SK-N-SH treated with all-trans-retinoic acid at 6 μM for 48 hours (cell line): ENCODE results near the gene MRPL4.

ENCODE experiments used
- ATAC-seq: fragments of 200-7000 bp; cut with Tn5 transposase; 3 replicates; pipeline ENCODE4 v1.9.1; 2020; ENCODE audit warnings: mild to moderate bottlenecking, moderate library complexity
- ARNTL ChIP-seq: fragments of 450-650 bp; formaldehyde crosslinking; IDR thresholded peaks from 2 replicates; pipeline ENCODE4 v1.5.0; 2020; ENCODE audit warnings: low read depth, mild to moderate bottlenecking, moderate library complexity, borderline replicate concordance
- BACH2 ChIP-seq: fragments of 250-450 bp; sonication (Bioruptor Pico); IDR thresholded peaks from 2 replicates; pipeline ENCODE4 v1.9.0; 2021; ENCODE audit warnings: mild to moderate bottlenecking, borderline replicate concordance
- CREB5 ChIP-seq: fragments of 250-450 bp; sonication (Bioruptor Pico); IDR thresholded peaks from 2 replicates; pipeline ENCODE4 v1.5.1; 2020; ENCODE audit warnings: low read depth, mild to moderate bottlenecking, moderate library complexity
- CSRNP3 ChIP-seq: fragments of 250-450 bp; sonication (Bioruptor Pico); IDR thresholded peaks from 2 replicates; pipeline ENCODE4 v1.5.1; 2021; ENCODE audit warnings: mild to moderate bottlenecking, moderate library complexity
- ESRRG ChIP-seq: fragments of 250-450 bp; sonication (Bioruptor Pico); IDR thresholded peaks from 2 replicates; pipeline ENCODE4 v1.6.1; 2021; ENCODE audit warnings: mild to moderate bottlenecking
- GLIS3 ChIP-seq: fragments of 250-450 bp; sonication (Bioruptor Pico); IDR thresholded peaks from 2 replicates; pipeline ENCODE4 v1.5.0; 2020; ENCODE audit warnings: mild to moderate bottlenecking, moderate library complexity
- ISL1 ChIP-seq: fragments of 250-450 bp; sonication (Bioruptor Pico); IDR thresholded peaks from 2 replicates; pipeline ENCODE4 v2.1.2; 2022; ENCODE audit warnings: mild to moderate bottlenecking, moderate library complexity
- OSR1 ChIP-seq: fragments of 250-450 bp; sonication (Bioruptor Pico); IDR thresholded peaks from 2 replicates; pipeline ENCODE4 v1.8.0; 2022; ENCODE audit warnings: moderate library complexity, mild to moderate bottlenecking, inconsistent platforms
- PATZ1 ChIP-seq: fragments of 250-450 bp; sonication (Bioruptor Pico); IDR thresholded peaks from 2 replicates; pipeline ENCODE4 v1.8.0; 2020; ENCODE audit warnings: mild to moderate bottlenecking, moderate library complexity, borderline replicate concordance
- PPARA ChIP-seq: fragments of 250-450 bp; sonication (Bioruptor Pico); IDR thresholded peaks from 2 replicates; pipeline ENCODE4 v1.5.0; 2020; ENCODE audit warnings: mild to moderate bottlenecking, borderline replicate concordance
- RARB ChIP-seq: fragments of 250-450 bp; sonication (Bioruptor Pico); IDR thresholded peaks from 2 replicates; pipeline ENCODE4 v1.8.0; 2021; ENCODE audit warnings: mild to moderate bottlenecking, moderate library complexity
- SNAI2 ChIP-seq: fragments of 250-450 bp; sonication (Bioruptor Pico); IDR thresholded peaks from 2 replicates; pipeline ENCODE4 v1.5.0; 2020; ENCODE audit warnings: mild to moderate bottlenecking, moderate library complexity
- TCF4 ChIP-seq: fragments of 250-450 bp; sonication (Bioruptor Pico); IDR thresholded peaks from 2 replicates; pipeline ENCODE4 v1.8.0; 2021; ENCODE audit warnings: mild to moderate bottlenecking, moderate library complexity, borderline replicate concordance
- TOX ChIP-seq: fragments of 250-450 bp; sonication (Bioruptor Pico); IDR thresholded peaks from 2 replicates; pipeline ENCODE4 v1.8.0; 2021; ENCODE audit warnings: mild to moderate bottlenecking, moderate library complexity, borderline replicate concordance
- TSHZ2 ChIP-seq: fragments of 250-450 bp; sonication (Bioruptor Pico); IDR thresholded peaks from 2 replicates; pipeline ENCODE4 v1.5.0; 2020; ENCODE audit warnings: mild to moderate bottlenecking, moderate library complexity
- ZFP3 ChIP-seq: fragments of 250-450 bp; sonication (Bioruptor Pico); IDR thresholded peaks from 2 replicates; pipeline ENCODE4 v1.5.0; 2020; ENCODE audit warnings: mild to moderate bottlenecking, moderate library complexity
- ZFP30 ChIP-seq: fragments of 450-650 bp; formaldehyde crosslinking; IDR thresholded peaks from 2 replicates; pipeline ENCODE4 v1.5.0; 2022; ENCODE audit warnings: mild to moderate bottlenecking, moderate library complexity
- ZNF565 ChIP-seq: fragments of 450-650 bp; formaldehyde crosslinking; conservative IDR thresholded peaks from 2 replicates; pipeline ENCODE4 v1.5.0; 2020; ENCODE audit warnings: low read depth, mild to moderate bottlenecking, moderate library complexity
- ZNF70 ChIP-seq: fragments of 450-650 bp; formaldehyde crosslinking; IDR thresholded peaks from 2 replicates; pipeline ENCODE4 v1.5.0; 2020; ENCODE audit warnings: mild to moderate bottlenecking, moderate library complexity
- ZNF8 ChIP-seq: fragments of 450-650 bp; formaldehyde crosslinking; IDR thresholded peaks from 2 replicates; pipeline ENCODE4 v1.5.0; 2020; ENCODE audit warnings: mild to moderate bottlenecking, moderate library complexity

Gene MRPL4

GRCh38 chr19:10227026-10227971 lies 24.7 kb upstream of the MRPL4 start:
- TF ChIP-seq TOX (CRISPR knock-in tag) (no peak), ZFP3 (no peak), PATZ1 (CRISPR knock-in tag) (no peak), SNAI2 (no peak), ZFP30 (CRISPR knock-in tag) (no peak), CSRNP3 (CRISPR knock-in tag) (no peak), ISL1 (CRISPR knock-in tag) (no peak), PPARA (no peak), TCF4 (CRISPR knock-in tag) (no peak), CREB5 (no peak), RARB (CRISPR knock-in tag) (no peak), BACH2 (CRISPR knock-in tag) (no peak), ESRRG (no peak)
- ATAC-seq: no peak

- no peak for ATAC-seq
- TF ChIP-seq CREB5: no peak
- no peak for TF ChIP-seq ARNTL
- TF ChIP-seq ZNF565 (CRISPR knock-in tag): no peak
- TF ChIP-seq ESRRG: no peak
- no peak for TF ChIP-seq GLIS3
- no peak for TF ChIP-seq RARB (CRISPR knock-in tag)
- no peak for TF ChIP-seq BACH2 (CRISPR knock-in tag)
- no peak for TF ChIP-seq TCF4 (CRISPR knock-in tag)
- no peak for TF ChIP-seq ZNF70
- no peak for TF ChIP-seq CSRNP3 (CRISPR knock-in tag)
- TF ChIP-seq TSHZ2 (CRISPR knock-in tag): no peak
- no peak for TF ChIP-seq PATZ1 (CRISPR knock-in tag)
- no peak for TF ChIP-seq ZNF8 (CRISPR knock-in tag)
- no peak for TF ChIP-seq OSR1 (CRISPR knock-in tag)
These were observed 23.6 kb upstream of the MRPL4 start for GRCh38 chr19:10228393-10228792.
